Epidermal melanocyte (primary cell): ENCODE results near the gene AZU1.
A peak's percentile ranks its signal among the peaks of the same experiment; 100 is the strongest.

Experiments
- DNase-seq: peaks from one replicate; pipeline ENCODE4 v3.0.0; 2011; ENCODE audit warnings: low spot score; ENCODE audit not compliant: insufficient read length

The AZU1 gene

GRCh38 chr19:797528-798414, 29.9 kb upstream of the AZU1 start:
- peak; percentile 97 for DNase-seq

GRCh38 chr19:798415-799075, 29.1 kb upstream of the AZU1 start:
- DNase-seq = peak; percentile 20

- peak; percentile 41 for DNase-seq
These were observed 28.4 kb upstream of the AZU1 start for GRCh38 chr19:799076-799881.

GRCh38 chr19:800360-801029, 27.1 kb upstream of the AZU1 start:
- DNase-seq = peak; percentile 16

GRCh38 chr19:801030-801860, 26.4 kb upstream of the AZU1 start:
- DNase-seq = peak; percentile 70

- peak; percentile 21 for DNase-seq
These were observed 25.7 kb upstream of the AZU1 start for GRCh38 chr19:801861-802497.

GRCh38 chr19:802498-803098, 25.0 kb upstream of the AZU1 start:
- DNase-seq = peak; percentile 48

- DNase-seq = peak; percentile 24
These were observed 24.5 kb upstream of the AZU1 start for GRCh38 chr19:803099-803561.

- DNase-seq = no peak
These were observed 23.8 kb upstream of the AZU1 start for GRCh38 chr19:803686-804418.

- no peak for DNase-seq
These were observed 23.0 kb upstream of the AZU1 start for GRCh38 chr19:804419-805165.

GRCh38 chr19:805166-805551, 22.5 kb upstream of the AZU1 start:
- DNase-seq = no peak

- DNase-seq = no peak
These were observed 21.8 kb upstream of the AZU1 start for GRCh38 chr19:805600-806550.

- DNase-seq = peak; percentile 19
These were observed 20.7 kb upstream of the AZU1 start for GRCh38 chr19:806815-807421.

- DNase-seq = peak; percentile 28
These were observed 19.8 kb upstream of the AZU1 start for GRCh38 chr19:807627-808422.

GRCh38 chr19:808423-808775, 19.2 kb upstream of the AZU1 start:
- no peak for DNase-seq
